SK-N-MC (cell line): ENCODE measurements around the gene GDF11.

ENCODE experiments used
- DNase-seq: peaks from one replicate; pipeline ENCODE4 v3.0.0-alpha.2; 2011; ENCODE audit warnings: low read depth, low spot score
- H3K27ac ChIP-seq: fragments of 200-600 bp; sonication (generic); 2 replicates; pipeline ENCODE4 v1.5.1; 2016; ENCODE audit warnings: mixed run types
- H3K36me3 ChIP-seq: fragments of 200-600 bp; sonication (generic); 2 replicates; pipeline ENCODE4 v1.6.1; 2017; ENCODE audit warnings: antibody characterized with exemption, low read length, mixed read lengths; ENCODE audit not compliant: insufficient read depth
- H3K4me3 ChIP-seq: fragments of 200-600 bp; sonication (generic); 2 replicates; pipeline ENCODE4 v1.5.1; 2016
- H3K9ac ChIP-seq: fragments of 200-600 bp; sonication (generic); 2 replicates; pipeline ENCODE4 v1.8.0; 2017; ENCODE audit warnings: mixed run types, mixed read lengths; ENCODE audit not compliant: insufficient read length
- H3K9me3 ChIP-seq: fragments of 200-600 bp; sonication (generic); 2 replicates; pipeline ENCODE4 v1.6.1; 2017; ENCODE audit warnings: low read depth, mild to moderate bottlenecking, antibody characterized with exemption, low read length, moderate library complexity, mixed read lengths
- EZH2 ChIP-seq: fragments of 200-600 bp; sonication (generic); IDR thresholded peaks from one replicate; pipeline ENCODE4 v1.6.1; 2017; ENCODE audit warnings: antibody characterized with exemption
- FOXP2 ChIP-seq: optimal IDR thresholded peaks from 2 replicates; pipeline ENCODE3; 2011; ENCODE audit warnings: mild to moderate bottlenecking, moderate library complexity; ENCODE audit not compliant: insufficient read depth; ENCODE audit errors: extremely low read length, control extremely low read depth
- POLR2AphosphoS5 ChIP-seq: IDR thresholded peaks from 2 replicates; pipeline ENCODE4 v1.6.1; 2012; ENCODE audit warnings: mild to moderate bottlenecking, low read depth, low read length, borderline replicate concordance

The GDF11 gene

GRCh38 chr12:55741931-55742680 lies 816 bp upstream of the GDF11 start:
- no peaks in the 10 kb centered on the region for H3K9me3 ChIP-seq
- peak overlapping the region; percentile 43 for H3K9ac ChIP-seq
- TF ChIP-seq POLR2AphosphoS5 (no peak), FOXP2 (no peak), EZH2 (no peak)
- no peaks in the 10 kb centered on the region for H3K36me3 ChIP-seq
- peak overlapping the region; percentile 70 for H3K4me3 ChIP-seq
- no peak for DNase-seq
- peak overlapping the region; percentile 61; the same call in 1 of the 2 replicates for H3K27ac ChIP-seq

GRCh38 chr12:55743406-55744339 lies 751 bp downstream of the GDF11 start:
- Histone ChIP-seq H3K27ac (no peak overlapping the region), H3K4me3 (peak overlapping the region; percentile 97), H3K9me3 (no peaks in the 10 kb centered on the region), H3K9ac (peak overlapping the region; percentile 38), H3K36me3 (peaks cover 9% of the 10 kb centered on the region; the same call in 1 of the 2 replicates)
- DNase-seq: no peak
- TF ChIP-seq FOXP2: no peak
- TF ChIP-seq EZH2: no peak
- TF ChIP-seq POLR2AphosphoS5: no peak

GRCh38 chr12:55744340-55745030 lies 1.6 kb downstream of the GDF11 start:
- peak; percentile 6; the same call in 1 of the 2 replicates for TF ChIP-seq POLR2AphosphoS5
- no peak for TF ChIP-seq EZH2
- Histone ChIP-seq H3K27ac (peak overlapping the region; percentile 76), H3K9ac (peak overlapping the region; percentile 38), H3K36me3 (peaks cover 16% of the 10 kb centered on the region; the same call in 1 of the 2 replicates), H3K4me3 (peak overlapping the region; percentile 97), H3K9me3 (no peaks in the 10 kb centered on the region)
- no peak for DNase-seq

- DNase-seq: peak; percentile 83
- peak overlapping the region; percentile 76 for H3K27ac ChIP-seq
- TF ChIP-seq FOXP2 (no peak), POLR2AphosphoS5 (no peak), EZH2 (no peak)
- H3K9ac ChIP-seq: peak overlapping the region; percentile 38
- H3K4me3 ChIP-seq: peak overlapping the region; percentile 97
- H3K9me3 ChIP-seq: no peaks in the 10 kb centered on the region
- H3K36me3 ChIP-seq: peaks cover 26% of the 10 kb centered on the region; the same call in 1 of the 2 replicates
These were observed 2.6 kb downstream of the GDF11 start for GRCh38 chr12:55745361-55746173.

GRCh38 chr12:55746174-55746912 lies 3.4 kb downstream of the GDF11 start:
- TF ChIP-seq FOXP2 (no peak), POLR2AphosphoS5 (no peak), EZH2 (no peak)
- H3K9me3 ChIP-seq: no peaks in the 10 kb centered on the region
- peaks cover 33% of the 10 kb centered on the region for H3K36me3 ChIP-seq
- H3K27ac ChIP-seq: peak overlapping the region; percentile 39; the same call in 1 of the 2 replicates
- no peak for DNase-seq
- peak overlapping the region; percentile 97 for H3K4me3 ChIP-seq
- H3K9ac ChIP-seq: no peak overlapping the region

- H3K9ac ChIP-seq: no peak overlapping the region
- H3K27ac ChIP-seq: peak overlapping the region; percentile 39; the same call in 1 of the 2 replicates
- peaks cover 38% of the 10 kb centered on the region for H3K36me3 ChIP-seq
- DNase-seq: no peak
- H3K9me3 ChIP-seq: no peaks in the 10 kb centered on the region
- no peak for TF ChIP-seq POLR2AphosphoS5
- no peak for TF ChIP-seq FOXP2
- no peak for TF ChIP-seq EZH2
- H3K4me3 ChIP-seq: no peak overlapping the region
These were observed 4.0 kb downstream of the GDF11 start for GRCh38 chr12:55746913-55747231.
